Measurements from ENCODE around the gene SLC35B1.

DNA sequence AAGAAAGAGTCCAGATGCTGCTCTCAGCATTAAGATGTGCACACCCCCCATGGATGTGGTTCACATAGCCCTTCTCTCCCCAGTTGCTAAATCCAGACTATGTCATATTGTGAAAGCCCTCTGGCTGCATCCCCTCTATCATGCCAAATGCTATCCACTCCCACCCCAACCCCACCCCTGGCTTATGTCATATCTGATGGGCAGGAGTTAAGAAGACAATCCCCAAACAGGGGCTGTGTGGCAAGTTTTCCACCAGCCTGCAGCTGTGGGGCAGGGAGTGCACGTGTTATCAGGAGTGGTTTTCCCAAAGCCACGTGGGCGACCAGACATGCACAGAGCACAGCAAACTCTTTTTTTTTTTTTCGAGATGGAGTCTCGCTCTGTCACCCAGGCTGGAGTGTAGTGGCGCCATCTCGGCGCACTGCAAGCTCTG is 46.2 kb upstream of the SLC35B1 start:
- no peak for TF ChIP-seq EZH2 (IDR thresholded peaks at IDR 0.05; ENCODE audit: low read depth)
- TF ChIP-seq, protein P1, sequence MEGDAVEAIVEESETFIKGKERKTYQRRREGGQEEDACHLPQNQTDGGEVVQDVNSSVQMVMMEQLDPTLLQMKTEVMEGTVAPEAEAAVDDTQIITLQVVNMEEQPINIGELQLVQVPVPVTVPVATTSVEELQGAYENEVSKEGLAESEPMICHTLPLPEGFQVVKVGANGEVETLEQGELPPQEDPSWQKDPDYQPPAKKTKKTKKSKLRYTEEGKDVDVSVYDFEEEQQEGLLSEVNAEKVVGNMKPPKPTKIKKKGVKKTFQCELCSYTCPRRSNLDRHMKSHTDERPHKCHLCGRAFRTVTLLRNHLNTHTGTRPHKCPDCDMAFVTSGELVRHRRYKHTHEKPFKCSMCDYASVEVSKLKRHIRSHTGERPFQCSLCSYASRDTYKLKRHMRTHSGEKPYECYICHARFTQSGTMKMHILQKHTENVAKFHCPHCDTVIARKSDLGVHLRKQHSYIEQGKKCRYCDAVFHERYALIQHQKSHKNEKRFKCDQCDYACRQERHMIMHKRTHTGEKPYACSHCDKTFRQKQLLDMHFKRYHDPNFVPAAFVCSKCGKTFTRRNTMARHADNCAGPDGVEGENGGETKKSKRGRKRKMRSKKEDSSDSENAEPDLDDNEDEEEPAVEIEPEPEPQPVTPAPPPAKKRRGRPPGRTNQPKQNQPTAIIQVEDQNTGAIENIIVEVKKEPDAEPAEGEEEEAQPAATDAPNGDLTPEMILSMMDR (conservative IDR thresholded peaks at IDR 0.05), result no peak
